HG02852 (cell line): ENCODE data around the gene CAMKK1.
"Not testable (repeated sequence)": the region's sequence is repeated elsewhere in the genome, so short reads cannot be mapped to it uniquely, and the experiment has no call there.

Experiments used
- ATAC-seq: cut with Tn5 transposase; IDR thresholded peaks from one replicate; pipeline ENCODE4 v1.9.1; 2021; ENCODE audit warnings: mild to moderate bottlenecking, moderate library complexity; ENCODE audit not compliant: unreplicated experiment

The CAMKK1 gene

DNA sequence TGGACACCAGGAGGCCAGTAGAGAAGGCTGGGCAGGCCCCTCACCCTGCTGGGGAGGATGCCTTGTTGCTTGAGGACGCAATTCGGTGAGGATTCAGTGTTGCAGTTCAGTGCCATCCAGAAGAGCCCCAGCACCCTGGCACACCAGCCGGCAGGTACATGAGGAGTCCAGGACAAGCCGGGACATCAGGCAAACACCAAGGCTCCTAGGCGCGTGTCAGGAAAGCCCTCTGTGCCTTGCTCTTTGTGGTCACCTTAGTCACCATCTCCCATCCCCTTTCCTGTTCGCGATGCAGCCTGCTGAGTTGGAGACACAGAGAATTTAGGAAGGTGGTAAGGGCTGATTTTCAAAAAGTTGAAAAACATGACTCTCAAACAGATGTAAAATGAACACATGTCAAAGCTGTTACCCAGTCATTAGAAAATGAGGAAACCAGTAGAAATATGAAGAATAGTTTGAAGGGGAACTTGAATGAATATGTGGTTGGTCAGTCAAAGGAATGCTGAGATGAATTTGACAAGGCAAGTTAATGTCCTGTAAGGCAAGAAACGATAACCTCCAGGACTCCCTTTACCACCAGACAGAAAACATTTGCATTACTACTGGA, 44.5 kb downstream of the CAMKK1 start:
- no peak for ATAC-seq

- no peak for ATAC-seq
Measured at GRCh38 chr17:3847165-3847670, 45.6 kb downstream of the CAMKK1 start.

GRCh38 chr17:3846437-3847164, 46.3 kb downstream of the CAMKK1 start:
- no peak for ATAC-seq

GRCh38 chr17:3845621-3846436, 47.0 kb downstream of the CAMKK1 start, which contains the start of gene NCBP3:
TSS of gene NCBP3 (minus strand) at chr17:3846246. CDS start at chr17:3846223, 23 bp downstream.
- ATAC-seq: peak; percentile 95

DNA sequence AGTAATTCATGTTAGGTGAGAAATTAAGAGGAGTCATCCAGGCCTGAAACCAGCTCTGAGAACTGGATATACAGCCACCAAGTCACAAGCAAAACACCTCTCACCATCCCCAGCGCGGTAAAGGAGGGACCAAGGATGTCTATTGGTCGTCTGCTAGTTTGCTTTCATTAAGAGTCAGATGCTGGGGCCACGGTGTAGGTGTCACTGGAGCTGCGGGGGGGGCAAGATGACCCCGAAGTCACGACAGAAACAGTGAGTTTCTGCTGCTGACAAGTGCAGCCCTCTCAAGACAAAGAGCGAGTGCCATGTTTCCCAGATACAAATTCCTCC, 47.6 kb downstream of the CAMKK1 start:
- ATAC-seq: peak; percentile 13

DNA sequence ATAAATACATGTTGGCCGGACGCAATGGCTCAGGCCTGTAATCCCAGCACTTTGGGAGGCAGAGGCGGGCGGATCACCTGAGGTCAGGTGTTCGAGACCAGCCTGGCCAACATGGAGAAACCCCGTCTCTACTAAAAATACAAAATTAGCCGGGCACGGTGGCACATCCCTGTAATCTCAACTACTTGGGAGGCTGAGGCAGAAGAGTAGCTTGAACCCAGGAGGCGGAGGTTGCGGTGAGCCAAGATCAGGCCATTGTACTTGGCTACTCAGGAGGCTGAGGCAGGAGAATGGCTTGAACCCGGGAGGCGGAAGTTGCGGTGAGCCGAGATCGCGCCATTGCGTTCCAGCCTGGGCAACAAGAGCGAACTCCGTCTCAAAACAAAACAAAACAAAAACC, 48.3 kb downstream of the CAMKK1 start:
- ATAC-seq: not testable (repeated sequence)

GRCh38 chr17:3843935-3844516, 48.8 kb downstream of the CAMKK1 start:
- no peak for ATAC-seq

DNA sequence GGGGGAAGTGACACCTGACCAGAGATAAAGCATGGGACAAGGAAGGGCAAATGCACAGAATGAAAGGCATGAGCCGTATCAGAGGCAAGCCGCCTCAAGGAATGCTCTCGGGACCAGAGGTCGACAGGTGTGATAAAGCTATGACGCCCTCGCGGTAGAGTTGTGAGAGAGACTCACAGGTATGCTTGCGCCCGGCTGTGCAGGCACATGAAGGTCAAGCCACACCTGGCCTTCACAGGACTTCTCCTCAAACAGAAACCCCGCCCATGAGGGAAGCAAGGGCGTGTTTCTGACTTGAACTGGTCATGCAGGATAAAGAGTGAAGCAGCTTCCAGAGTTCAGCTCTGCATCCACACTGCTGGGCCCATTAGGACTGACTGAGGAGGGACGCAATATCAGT, 54.6 kb downstream of the CAMKK1 start:
- no peak for ATAC-seq

- ATAC-seq: no peak
Measured at GRCh38 chr17:3836551-3836950, 56.3 kb downstream of the CAMKK1 start.

GRCh38 chr17:3835410-3836229, 57.2 kb downstream of the CAMKK1 start:
- no peak for ATAC-seq

DNA sequence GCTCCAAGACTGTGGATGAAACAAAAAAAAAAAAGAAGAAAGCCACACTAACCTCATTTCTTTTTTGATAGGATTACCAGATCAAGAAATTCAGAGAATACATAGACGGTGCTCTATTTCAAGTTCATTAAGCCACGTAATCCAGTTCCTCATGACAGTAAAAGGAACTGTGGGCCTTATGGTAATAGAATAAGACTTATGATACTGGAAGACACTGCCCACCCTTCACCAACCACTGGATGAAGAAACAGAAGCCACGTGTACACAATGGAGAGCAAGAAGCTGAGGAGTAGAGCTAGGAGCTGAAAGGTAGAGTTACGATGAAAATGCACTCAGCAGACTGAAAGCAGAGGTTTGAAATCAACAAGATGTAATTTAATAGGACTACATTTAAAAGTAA, 58.0 kb downstream of the CAMKK1 start:
- ATAC-seq: no peak

GRCh38 chr17:3828852-3829232, 64.0 kb downstream of the CAMKK1 start:
- ATAC-seq: no peak

DNA sequence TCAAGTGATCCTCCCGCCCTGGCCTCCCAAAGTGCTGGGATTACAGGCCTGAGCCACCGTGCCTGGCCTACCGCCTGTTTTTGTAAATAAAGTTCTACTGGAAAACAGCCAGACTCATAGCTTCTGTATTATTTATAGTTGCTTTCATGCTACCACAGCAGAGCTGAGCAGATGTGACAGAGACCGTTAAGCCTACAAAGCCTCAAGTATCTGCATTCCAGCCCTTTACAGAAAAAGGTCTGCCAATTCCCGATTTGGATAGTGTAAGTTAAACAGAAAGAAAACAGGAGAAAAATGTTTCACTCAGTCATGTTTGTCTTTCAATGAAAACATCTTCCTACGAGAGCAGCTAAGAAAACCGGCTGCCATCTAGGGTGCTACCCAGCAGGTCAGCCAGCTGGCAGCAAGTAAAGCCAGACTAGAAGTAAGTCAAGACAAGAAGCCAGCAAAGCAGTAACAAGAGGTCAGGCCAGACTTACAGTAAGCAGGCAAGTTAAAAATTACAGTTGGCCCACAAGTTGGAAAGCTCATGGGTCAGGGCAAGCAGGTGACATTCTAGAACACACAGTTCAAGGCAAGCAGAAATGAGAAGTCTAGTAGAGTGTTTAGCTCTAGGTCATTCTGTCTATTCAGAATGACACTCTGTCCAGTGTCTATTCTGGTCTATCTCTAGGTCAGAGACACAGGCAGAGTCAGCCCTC, 64.6 kb downstream of the CAMKK1 start:
- no peak for ATAC-seq

DNA sequence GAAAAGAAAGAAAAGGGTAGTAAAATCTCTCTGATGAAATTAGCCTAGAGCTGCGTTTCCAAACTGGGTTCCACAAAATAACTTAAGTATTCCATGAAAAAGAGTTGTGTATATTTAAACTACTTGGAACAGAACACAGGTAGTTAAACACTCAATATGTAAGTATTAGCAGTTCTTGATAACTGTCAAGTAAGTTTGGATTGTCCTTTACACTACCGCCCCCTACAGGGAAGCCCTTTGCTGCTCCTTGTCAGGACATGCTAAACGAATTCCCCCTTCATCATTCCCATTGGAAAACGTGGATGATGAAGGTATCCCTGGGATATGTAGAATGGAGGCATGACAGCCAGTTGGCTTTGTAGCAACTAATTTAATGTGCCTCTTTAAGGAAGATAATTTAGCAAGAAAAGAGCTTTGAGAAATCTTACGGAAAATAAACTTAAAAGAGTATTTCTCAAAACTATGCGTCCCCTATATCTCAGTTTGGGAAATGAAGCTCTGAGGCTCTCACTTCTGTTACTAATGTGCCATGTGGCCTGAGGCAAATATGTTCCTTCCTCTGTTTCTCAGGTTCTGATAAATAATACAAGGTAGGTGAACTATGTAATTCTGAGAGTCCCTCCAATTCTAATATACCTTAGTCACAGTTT, 65.6 kb downstream of the CAMKK1 start:
- ATAC-seq: no peak

GRCh38 chr17:3826191-3826590, 66.7 kb downstream of the CAMKK1 start:
- no peak for ATAC-seq

DNA sequence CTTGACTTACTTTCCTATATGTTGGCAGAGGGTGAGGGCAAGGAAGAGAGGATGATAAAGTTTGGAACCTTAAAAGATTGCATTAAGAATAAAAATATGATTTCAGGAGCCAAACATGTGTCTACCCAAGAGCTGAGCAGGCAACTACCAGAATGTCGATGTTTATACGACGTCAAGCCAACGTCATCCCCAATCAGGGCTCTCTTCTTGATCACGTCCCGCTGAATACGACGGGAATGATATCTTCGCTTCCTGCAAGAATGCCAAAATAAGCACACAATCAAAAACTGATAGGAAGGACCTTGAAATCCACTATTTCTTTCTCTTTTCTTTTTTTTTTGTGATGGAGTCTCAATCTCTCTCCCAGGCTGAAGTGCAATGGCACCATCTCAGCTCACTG, 71.8 kb downstream of the CAMKK1 start:
- ATAC-seq: no peak

DNA sequence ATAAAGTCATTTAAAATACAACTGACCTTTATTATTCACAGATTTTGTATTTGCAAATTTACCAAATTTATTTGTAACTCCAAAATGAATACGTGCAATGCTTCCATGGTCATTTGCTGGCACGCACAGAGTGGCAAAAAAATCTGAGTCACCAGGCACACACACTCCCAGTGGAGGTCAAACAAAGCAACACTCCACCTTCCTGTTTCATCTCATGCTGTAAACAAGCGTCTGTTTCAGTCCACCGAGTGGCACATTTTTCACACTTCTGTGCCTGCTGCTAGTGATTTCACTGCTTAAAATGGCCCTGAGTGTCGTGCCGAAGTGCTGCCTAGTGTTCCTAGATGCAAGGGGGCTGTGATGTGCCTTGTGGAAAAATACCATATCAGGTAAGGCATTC, 74.1 kb downstream of the CAMKK1 start:
- no peak for ATAC-seq

- no peak for ATAC-seq
Measured at GRCh38 chr17:3817851-3818605, 74.8 kb downstream of the CAMKK1 start.

- no peak for ATAC-seq
Measured at GRCh38 chr17:3815925-3816324, 76.9 kb downstream of the CAMKK1 start.
